Vagina (tissue), 2 donors: ENCODE data around the gene LMOD3. TPM values are rescaled to one million over a fixed set of nuclear protein-coding genes. Genes with fewer than 3 reads are reported as not detected.

Experiments used
- DNase-seq, 2 donors: peaks; one replicate each; pipeline ENCODE4 v3.0.0-alpha.2; 2017; ENCODE audit errors: extremely low spot score in 2 of 2
- H3K27ac ChIP-seq: fragments of 200-600 bp; sonication (generic); one replicate; pipeline ENCODE4 v1.5.1; 2019
- H3K27me3 ChIP-seq: fragments of 200-600 bp; sonication (generic); one replicate; pipeline ENCODE4 v1.5.1; 2019
- H3K36me3 ChIP-seq, 2 donors: fragments of 200-600 bp; sonication (generic); one replicate each; pipeline ENCODE4 v1.5.1; 2017 to 2019
- H3K4me1 ChIP-seq: fragments of 200-600 bp; sonication (generic); one replicate; pipeline ENCODE4 v1.5.1; 2019
- H3K4me3 ChIP-seq, 2 donors: fragments of 200-600 bp; sonication (generic); 1 replicate in 1 of 2; 2 replicates in 1 of 2; pipeline ENCODE4 v1.5.1; 2016 to 2019
- H3K9me3 ChIP-seq: fragments of 200-600 bp; sonication (generic); one replicate; pipeline ENCODE4 v1.5.1; 2019
- CTCF ChIP-seq, 3 experiments: fragments of 450-650 bp in 2 of 3; fragments of 200-600 bp in 1 of 3; sonication (generic) in 1 of 3; IDR thresholded peaks; one replicate each; pipeline ENCODE4 v1.5.1; 2017 to 2019; ENCODE audit warnings: antibody characterized with exemption in 3 of 3, mild to moderate bottlenecking in 2 of 3, moderate library complexity in 2 of 3
- POLR2A ChIP-seq, 2 donors: fragments of 450-650 bp; IDR thresholded peaks; one replicate each; pipeline ENCODE4 v1.6.1; 2017; ENCODE audit warnings: antibody characterized with exemption in 2 of 2, mild to moderate bottlenecking in 2 of 2, moderate library complexity in 2 of 2
- POLR2AphosphoS5 ChIP-seq, 2 donors: sonication (generic); formaldehyde crosslinking; IDR thresholded peaks; one replicate each; pipeline ENCODE4 v1.9.0; 2017; ENCODE audit warnings: antibody characterized with exemption in 2 of 2, mild to moderate bottlenecking in 2 of 2, low read depth in 1 of 2; ENCODE audit not compliant: insufficient read depth in 1 of 2
- intact Hi-C: fragments of 100-400 bp; cut with DNase I; formaldehyde crosslinking; loops from one replicate; pipeline ENCODE4 v1.15.1; 2023
- total RNA-seq: library from RNA; depleted of rRNA; stranded (reverse); fragments of >200 nt; gene quantifications from one replicate; pipeline ENCODE4 v1.2.3, GENCODE V29; 2016

LMOD3 gene
- total RNA-seq, 1 donor from 2014 or later, result not detected

- Histone ChIP-seq H3K9me3 (no peaks in the 10 kb centered on the region), H3K36me3 (no peaks in the 10 kb centered on the region), H3K4me3 (no peak overlapping the region), H3K27me3 (no peaks in the 10 kb centered on the region), H3K27ac (peak overlapping the region; percentile 21), H3K4me1 (peaks cover 96% of the 10 kb centered on the region)
- intact Hi-C loops, result no loop called here
- TF ChIP-seq CTCF (IDR thresholded peaks at IDR 0.05) (no peak), POLR2AphosphoS5 (IDR thresholded peaks at IDR 0.05; ENCODE audit: insufficient read depth in 1 of 2, low read depth in 1 of 2) (no peak), POLR2A (IDR thresholded peaks at IDR 0.05) (no peak)
- no peak for DNase-seq
Observed at GRCh38 chr3:69091389-69092029, 30.9 kb downstream of the LMOD3 start.

- Histone ChIP-seq H3K9me3 (no peaks in the 10 kb centered on the region), H3K4me3 (no peak overlapping the region), H3K27ac (peak overlapping the region; percentile 32), H3K4me1 (peaks cover 87% of the 10 kb centered on the region), H3K27me3 (no peaks in the 10 kb centered on the region), H3K36me3 (no peaks in the 10 kb centered on the region)
- intact Hi-C loops, result no loop called here
- DNase-seq, result no peak
- no peak for TF ChIP-seq CTCF (IDR thresholded peaks at IDR 0.05)
- peak in 1 of 2 donors; percentile 32 for TF ChIP-seq POLR2AphosphoS5 (IDR thresholded peaks at IDR 0.05; ENCODE audit: insufficient read depth in 1 of 2, low read depth in 1 of 2)
- no peak for TF ChIP-seq POLR2A (IDR thresholded peaks at IDR 0.05)
Observed at GRCh38 chr3:69090021-69090420, 32.4 kb downstream of the LMOD3 start.

GRCh38 chr3:69088063-69088462, 34.3 kb downstream of the LMOD3 start:
- Histone ChIP-seq H3K9me3 (no peaks in the 10 kb centered on the region), H3K27ac (peak overlapping the region; percentile 88), H3K36me3 (no peaks in the 10 kb centered on the region), H3K4me3 (peak overlapping the region; percentile 11 to 69), H3K4me1 (peaks cover 82% of the 10 kb centered on the region), H3K27me3 (no peaks in the 10 kb centered on the region)
- intact Hi-C loops, result loop anchor here (5.0 kb wide), 1 partner anchor 76 kb away; the partner anchor contains the start of gene EOGT
- TF ChIP-seq POLR2A (IDR thresholded peaks at IDR 0.05), result no peak
- TF ChIP-seq POLR2AphosphoS5 (IDR thresholded peaks at IDR 0.05; ENCODE audit: insufficient read depth in 1 of 2, low read depth in 1 of 2), result peak in 1 of 2 donors; percentile 52
- no peak for TF ChIP-seq CTCF (IDR thresholded peaks at IDR 0.05)
- DNase-seq, result no peak

GRCh38 chr3:69087030-69087791, 35.2 kb downstream of the LMOD3 start:
- Histone ChIP-seq H3K27ac (peak overlapping the region; percentile 88), H3K27me3 (no peaks in the 10 kb centered on the region), H3K4me3 (peak overlapping the region; percentile 69 to 89), H3K36me3 (no peaks in the 10 kb centered on the region), H3K4me1 (peaks cover 82% of the 10 kb centered on the region), H3K9me3 (no peaks in the 10 kb centered on the region)
- no peak for DNase-seq
- intact Hi-C loops, result loop anchor here (5.0 kb wide), 1 partner anchor 75 kb away; the partner anchor contains the start of gene EOGT
- TF ChIP-seq POLR2A (IDR thresholded peaks at IDR 0.05) (no peak), CTCF (IDR thresholded peaks at IDR 0.05) (no peak)
